ENCODE data around the gene PRIMA1.

Gene PRIMA1

DNA sequence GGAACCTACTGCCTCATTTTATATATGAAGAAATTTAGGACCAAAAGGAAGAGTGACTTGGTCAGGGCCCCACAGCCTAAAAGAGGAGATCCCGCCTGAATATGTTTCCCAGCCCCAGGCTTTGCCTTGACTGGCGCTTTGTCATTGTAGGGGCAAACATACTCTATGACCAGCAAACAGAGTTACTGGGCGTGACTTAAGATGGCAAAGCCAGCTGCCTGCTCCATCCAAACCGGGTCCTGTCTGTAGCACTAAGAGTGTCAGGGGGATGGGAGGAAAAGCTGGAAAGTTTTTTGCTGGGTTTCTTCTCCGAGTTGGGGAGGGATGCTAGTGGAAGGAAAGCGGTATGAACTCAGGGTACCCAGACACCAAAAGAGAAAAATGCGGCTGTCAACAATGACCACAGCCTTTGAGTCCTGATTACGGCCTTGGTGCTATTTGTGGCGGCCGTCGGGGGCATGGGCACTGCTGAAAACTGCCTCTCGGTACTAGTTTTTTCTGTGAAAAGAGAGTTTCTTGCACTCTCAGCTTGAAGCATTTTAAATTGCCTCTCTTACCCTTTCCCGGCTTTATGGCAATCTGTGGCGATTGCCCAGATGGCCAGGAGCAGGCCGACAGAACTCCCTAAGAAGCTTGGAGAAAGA, 82.7 kb downstream of the PRIMA1 start:
- Histone ChIP-seq H3K4me2 (ENCODE audit: low read depth, low read length, poor library complexity, severe bottlenecking) (no peak overlapping the region), H4K20me1 (ENCODE audit: low read depth, low read length) (no peaks in the 10 kb centered on the region), H3K36me3 (ENCODE audit: low read length) (no peaks in the 10 kb centered on the region), H3K9me2 (replicated peaks; ENCODE audit: insufficient read depth, low read length) (no peaks in the 10 kb centered on the region), H3K9me3 (ENCODE audit: insufficient read depth, low read length) (no peaks in the 10 kb centered on the region), H3F3A (ENCODE audit: insufficient read depth) (no peaks in the 10 kb centered on the region), H3K4me3 (ENCODE audit: insufficient read depth, low read length, poor library complexity, severe bottlenecking) (no peak overlapping the region), H2AFZ (ENCODE audit: low read depth, low read length, severe bottlenecking) (no peak overlapping the region), H3K9ac (ENCODE audit: low read length) (no peak overlapping the region), H3K27ac (ENCODE audit: low read depth, low read length) (no peak overlapping the region), H3K79me2 (ENCODE audit: insufficient read depth, low read length) (no peaks in the 10 kb centered on the region), H3K27me3 (ENCODE audit: low read length) (no peaks in the 10 kb centered on the region)
- TF ChIP-seq CTCF (IDR thresholded peaks at IDR 0.05; ENCODE audit: insufficient read depth, low read length, poor library complexity, severe bottlenecking): no peak
- no peak for TF ChIP-seq EZH2phosphoT487 (conservative IDR thresholded peaks at IDR 0.05; ENCODE audit: low read length)

DNA sequence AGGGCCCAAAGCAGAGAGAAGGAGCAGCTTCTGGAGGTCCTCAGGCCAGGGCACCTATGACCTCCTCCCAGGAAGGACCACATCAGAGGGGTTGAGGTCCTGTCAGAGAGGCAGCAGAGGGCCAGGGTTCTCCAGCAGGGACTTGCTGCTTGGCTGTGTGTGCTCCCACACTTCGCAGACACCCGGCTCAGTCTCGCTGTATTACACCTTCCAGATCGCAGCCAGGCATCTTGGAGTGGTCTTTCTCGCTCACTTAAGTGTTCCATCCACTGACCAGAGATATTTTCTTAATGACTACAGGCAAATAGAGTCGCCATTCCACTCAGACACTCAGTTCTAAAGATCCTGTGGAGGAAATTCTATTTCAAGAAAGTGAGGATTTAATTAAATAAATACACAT, 84.3 kb downstream of the PRIMA1 start:
- Histone ChIP-seq H3K36me3 (ENCODE audit: low read length) (no peaks in the 10 kb centered on the region), H3K4me3 (ENCODE audit: insufficient read depth, low read length, poor library complexity, severe bottlenecking) (no peak overlapping the region), H4K20me1 (ENCODE audit: low read depth, low read length) (no peaks in the 10 kb centered on the region), H3K9me3 (ENCODE audit: insufficient read depth, low read length) (no peaks in the 10 kb centered on the region), H3K79me2 (ENCODE audit: insufficient read depth, low read length) (no peaks in the 10 kb centered on the region), H3K27ac (ENCODE audit: low read depth, low read length) (no peak overlapping the region), H3K4me2 (ENCODE audit: low read depth, low read length, poor library complexity, severe bottlenecking) (no peak overlapping the region), H3K27me3 (ENCODE audit: low read length) (no peaks in the 10 kb centered on the region), H3K9ac (ENCODE audit: low read length) (no peak overlapping the region), H3K9me2 (replicated peaks; ENCODE audit: insufficient read depth, low read length) (no peaks in the 10 kb centered on the region), H3F3A (ENCODE audit: insufficient read depth) (no peaks in the 10 kb centered on the region), H2AFZ (ENCODE audit: low read depth, low read length, severe bottlenecking) (no peak overlapping the region)
- no peak for TF ChIP-seq CTCF (IDR thresholded peaks at IDR 0.05; ENCODE audit: insufficient read depth, low read length, poor library complexity, severe bottlenecking)
- TF ChIP-seq EZH2phosphoT487 (conservative IDR thresholded peaks at IDR 0.05; ENCODE audit: low read length): no peak

- Histone ChIP-seq H3K9me2 (replicated peaks; ENCODE audit: insufficient read depth, low read length) (no peaks in the 10 kb centered on the region), H3K4me3 (ENCODE audit: insufficient read depth, low read length, poor library complexity, severe bottlenecking) (no peak overlapping the region), H3K9ac (ENCODE audit: low read length) (no peak overlapping the region), H3K36me3 (ENCODE audit: low read length) (no peaks in the 10 kb centered on the region), H3K4me2 (ENCODE audit: low read depth, low read length, poor library complexity, severe bottlenecking) (no peak overlapping the region), H4K20me1 (ENCODE audit: low read depth, low read length) (no peaks in the 10 kb centered on the region), H3K9me3 (ENCODE audit: insufficient read depth, low read length) (no peaks in the 10 kb centered on the region), H3K27me3 (ENCODE audit: low read length) (no peaks in the 10 kb centered on the region), H3K79me2 (ENCODE audit: insufficient read depth, low read length) (no peaks in the 10 kb centered on the region), H3F3A (ENCODE audit: insufficient read depth) (no peaks in the 10 kb centered on the region), H3K27ac (ENCODE audit: low read depth, low read length) (no peak overlapping the region), H2AFZ (ENCODE audit: low read depth, low read length, severe bottlenecking) (no peak overlapping the region)
- TF ChIP-seq CTCF (IDR thresholded peaks at IDR 0.05; ENCODE audit: insufficient read depth, low read length, poor library complexity, severe bottlenecking): no peak
- no peak for TF ChIP-seq EZH2phosphoT487 (conservative IDR thresholded peaks at IDR 0.05; ENCODE audit: low read length)
Observed at GRCh38 chr14:93702946-93703345, 85.3 kb downstream of the PRIMA1 start.
